ENCODE data around the gene SPNS1.

The SPNS1 gene

GRCh38 chr16:29030086-29030840, 55.7 kb downstream of the SPNS1 start:
- DNase-seq: no peak

Data from CD4-positive, alpha-beta T cell treated with Interleukin-10 for 1 hour (primary cell).